K562 (cell line): ENCODE measurements around the gene ATXN7L1. TPM values are rescaled to one million over a fixed set of nuclear protein-coding genes. Genes with fewer than 3 reads are reported as not detected.

Experiments used
- CBFA2T2 ChIP-seq: fragments of 450-650 bp; conservative IDR thresholded peaks from 2 replicates; pipeline ENCODE4 v1.6.1; 2017; ENCODE audit warnings: mild to moderate bottlenecking
- CBX8 ChIP-seq: fragments of 200-600 bp; sonication (generic); IDR thresholded peaks from 2 replicates; pipeline ENCODE4 v1.6.1; 2012; ENCODE audit warnings: borderline replicate concordance, mixed run types, low read depth, mild to moderate bottlenecking, moderate library complexity, mixed read lengths, low read length, control low read depth, inconsistent platforms; ENCODE audit not compliant: poor library complexity, severe bottlenecking; ENCODE audit errors: extremely low read depth
- COPS2 ChIP-seq: fragments of 450-650 bp; conservative IDR thresholded peaks from 2 replicates; pipeline ENCODE4 v1.6.1; 2016; ENCODE audit warnings: mild to moderate bottlenecking, moderate library complexity
- ETV5 ChIP-seq: sonication (generic); formaldehyde crosslinking; IDR thresholded peaks from 2 replicates; pipeline ENCODE4 v1.4.0; 2020; ENCODE audit warnings: low read depth, mild to moderate bottlenecking, missing genetic modification reagents
- IRF2 ChIP-seq: sonication (generic); formaldehyde crosslinking; IDR thresholded peaks from 2 replicates; pipeline ENCODE4 v1.8.1; 2022; ENCODE audit warnings: mild to moderate bottlenecking, missing genetic modification reagents
- KAT8 ChIP-seq: fragments of 450-650 bp; IDR thresholded peaks from 2 replicates; pipeline ENCODE4 v1.6.1; 2016; ENCODE audit warnings: low read depth, mild to moderate bottlenecking
- RBM14 ChIP-seq: fragments of 200-400 bp; formaldehyde crosslinking; IDR thresholded peaks from 2 replicates; pipeline ENCODE4 v1.6.1; 2018; ENCODE audit warnings: low read depth, mild to moderate bottlenecking, low read length, moderate library complexity, borderline replicate concordance; ENCODE audit not compliant: insufficient read depth
- RCOR1 ChIP-seq, 2 experiments: IDR thresholded peaks; 2 replicates each; pipeline ENCODE4 v1.6.1; 2012; ENCODE audit warnings: low read depth in 2 of 2, low read length in 2 of 2, borderline replicate concordance in 1 of 2, improper control_type of control experiment in 1 of 2
- SMARCA4 ChIP-seq: fragments of 450-650 bp; IDR thresholded peaks from 2 replicates; pipeline ENCODE4 v1.6.1; 2016
- ZNF644 ChIP-seq: fragments of 200-800 bp; sonication (Bioruptor generic); IDR thresholded peaks from 2 replicates; pipeline ENCODE4 v1.6.1; 2016; ENCODE audit warnings: low read depth, missing genetic modification characterization, missing compliant biosample characterization
- ZNF699 ChIP-seq: fragments of 250-450 bp; sonication (Bioruptor Pico); IDR thresholded peaks from 2 replicates; pipeline ENCODE4 v1.8.0; 2021; ENCODE audit warnings: mild to moderate bottlenecking, moderate library complexity; ENCODE audit not compliant: insufficient replicate concordance
- polyA plus RNA-seq, 8 experiments: library from polyadenylated mRNA; depleted of rRNA in 4 of 8; stranded (reverse) in 5 of 8; unstranded in 3 of 8; fragments of >200 nt; fragmentation: Nextera tagmentation in 2 of 8; fragmentation: Illumina TruSeq in 1 of 8; extraction: Ambion mirVana in 2 of 8; extraction: Trizol in 1 of 8; gene quantifications; 2 replicates each; pipeline versions ENCODE4 v1.2.1 to v1.2.3, GENCODE V29; 2011 to 2014; ENCODE audit warnings: inconsistent platforms in 1 of 8, missing spikeins in 1 of 8
- total RNA-seq, 7 experiments: library from RNA; depleted of rRNA in 6 of 7; stranded (reverse); fragments of >200 nt in 6 of 7; fragmentation: Illumina TruSeq in 2 of 7; extraction: Trizol in 2 of 7; gene quantifications; 2 replicates each; pipeline versions ENCODE4 v1.2.1 to v1.2.3, GENCODE V29; 2011 to 2021; ENCODE audit warnings: low replicate concordance in 1 of 7
- TF ChIP-seq, protein P1 (sequence below): fragments of 250-450 bp; sonication (Bioruptor Pico); IDR thresholded peaks from 2 replicates; pipeline ENCODE4 v1.6.1; 2021; ENCODE audit warnings: mild to moderate bottlenecking

Gene ATXN7L1
- total and polyA plus RNA-seq, 9 of the 15 experiments (the other 6 are each of a cell fraction or from before 2014, with no cell fraction given), result 6.6 to 13.7 (median 10.7) TPM

- TF ChIP-seq ZNF644 (no peak), COPS2 (no peak), RCOR1 (IDR thresholded peaks at IDR 0.05; ENCODE audit: borderline replicate concordance in 1 of 2, low read depth in 2 of 2, low read length in 2 of 2) (0 out of 4 replicates have a peak, but pooled peaks of 1 of the 2 experiments have one; percentile 45), CBFA2T2 (0 out of 2 replicates have a peak, but pooled peaks have one; percentile 40), CBX8 (no peak), KAT8 (no peak), ETV5 (no peak), SMARCA4 (peak; percentile 87), IRF2 (CRISPR knock-in tag) (no peak), ZNF699 (no peak), RBM14 (no peak)
- TF ChIP-seq, protein P1, sequence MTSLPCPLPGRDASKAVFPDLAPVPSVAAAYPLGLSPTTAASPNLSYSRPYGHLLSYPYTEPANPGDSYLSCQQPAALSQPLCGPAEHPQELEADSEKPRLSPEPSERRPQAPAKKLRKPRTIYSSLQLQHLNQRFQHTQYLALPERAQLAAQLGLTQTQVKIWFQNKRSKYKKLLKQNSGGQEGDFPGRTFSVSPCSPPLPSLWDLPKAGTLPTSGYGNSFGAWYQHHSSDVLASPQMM (CRISPR knock-in tag), result no peak
These were observed 211.4 kb downstream of the ATXN7L1 start (continued) for GRCh38 chr7:105664816-105665525.
